Breast epithelium (tissue), 3 donors: ENCODE data around the gene CHRM1.
"Not testable (repeated sequence)": the region's sequence is repeated elsewhere in the genome, so short reads cannot be mapped to it uniquely, and the experiment has no call there.

ENCODE experiments used
- CTCF ChIP-seq, 3 donors: fragments of 450-650 bp; IDR thresholded peaks; one replicate each; pipeline ENCODE4 v1.5.1; 2016 to 2017; ENCODE audit warnings: antibody characterized with exemption in 3 of 3, mild to moderate bottlenecking in 3 of 3, moderate library complexity in 3 of 3
- POLR2AphosphoS5 ChIP-seq, 3 donors: sonication (generic); formaldehyde crosslinking; IDR thresholded peaks; one replicate each; pipeline ENCODE4 v1.6.1; 2017; ENCODE audit warnings: antibody characterized with exemption in 3 of 3

GRCh38 chr11:62861564-62862192 lies 59.5 kb downstream of the CHRM1 start:
- not testable (repeated sequence) for TF ChIP-seq CTCF, POLR2AphosphoS5 (IDR thresholded peaks at IDR 0.05)
